ENCODE data around the gene EFCAB10.
"Not testable (repeated sequence)": the region's sequence is repeated elsewhere in the genome, so short reads cannot be mapped to it uniquely, and the experiment has no call there.

The EFCAB10 gene

GRCh38 chr7:105530546-105530945 is 50.7 kb downstream of the EFCAB10 start:
- no peak overlapping the region for H3K9ac ChIP-seq (ENCODE audit: low read depth, low read length, poor library complexity)
- H3K18ac ChIP-seq (ENCODE audit: low read length): no peak overlapping the region
- H3K4me1 ChIP-seq (ENCODE audit: control insufficient read depth in 2 of 2, insufficient read depth in 1 of 2, low read depth in 1 of 2, low read length in 2 of 2): peaks cover 4 to 6% of the 10 kb centered on the region in 2 donors
- H2BK5ac ChIP-seq (ENCODE audit: low read length): no peak overlapping the region
- H2AFZ ChIP-seq (ENCODE audit: low read length): no peak overlapping the region
- H3K79me1 ChIP-seq (ENCODE audit: low read depth, low read length): no peaks in the 10 kb centered on the region
- H3K23ac ChIP-seq (ENCODE audit: low read depth, low read length, poor library complexity): no peak overlapping the region
- H3K27ac ChIP-seq (replicated peaks; ENCODE audit: low read length): no peak overlapping the region
- no peak overlapping the region for H3K4me3 ChIP-seq (ENCODE audit: low read length in 2 of 2)
- H3K14ac ChIP-seq (ENCODE audit: low read length): no peak overlapping the region
- H2BK120ac ChIP-seq (ENCODE audit: low read depth, low read length): no peak overlapping the region
- no peaks in the 10 kb centered on the region for H3K9me3 ChIP-seq (replicated peaks in 1 of 2; ENCODE audit: control insufficient read depth in 2 of 2, insufficient read depth in 1 of 2, low read depth in 1 of 2, low read length in 2 of 2)
- H2BK12ac ChIP-seq (ENCODE audit: low read length): no peak overlapping the region
- no peak overlapping the region for H2BK15ac ChIP-seq (ENCODE audit: low read length)
- WGBS, 2 donors (ENCODE audit: extremely low coverage in 2 of 2, insufficient read length in 2 of 2, insufficient replicate concordance in 1 of 2): no CpG with 5 or more reads among the region's 20 CpGs
- no peaks in the 10 kb centered on the region for H3K27me3 ChIP-seq (ENCODE audit: control insufficient read depth in 3 of 3, insufficient read depth in 3 of 3, low read depth in 1 of 3, low read length in 3 of 3)
- H3K4ac ChIP-seq (ENCODE audit: low read length): no peak overlapping the region
- H2AK5ac ChIP-seq (ENCODE audit: low read depth, low read length): no peak overlapping the region
- H4K91ac ChIP-seq (ENCODE audit: low read depth, low read length, poor library complexity): no peak overlapping the region
- H3K4me2 ChIP-seq (ENCODE audit: insufficient read depth, low read length, poor library complexity, severe bottlenecking): no peak overlapping the region
- H3K36me3 ChIP-seq (replicated peaks in 1 of 2; ENCODE audit: control insufficient read depth in 2 of 2, insufficient read depth in 2 of 2, low read length in 2 of 2): peaks cover 0 to 20% of the 10 kb centered on the region in 2 donors
- no peak overlapping the region for H4K8ac ChIP-seq (ENCODE audit: low read depth, low read length)
- DNase-seq (ENCODE audit: low spot score): no peak

GRCh38 chr7:105530126-105530525 is 51.2 kb downstream of the EFCAB10 start:
- no peak overlapping the region for H2BK120ac ChIP-seq (ENCODE audit: low read depth, low read length)
- H2BK5ac ChIP-seq (ENCODE audit: low read length): no peak overlapping the region
- no CpG with 5 or more reads among the region's 10 CpGs for WGBS, 2 donors (ENCODE audit: extremely low coverage in 2 of 2, insufficient read length in 2 of 2, insufficient replicate concordance in 1 of 2)
- H2AFZ ChIP-seq (ENCODE audit: low read length): no peak overlapping the region
- H3K9ac ChIP-seq (ENCODE audit: low read depth, low read length, poor library complexity): no peak overlapping the region
- no peak overlapping the region for H2AK5ac ChIP-seq (ENCODE audit: low read depth, low read length)
- H3K18ac ChIP-seq (ENCODE audit: low read length): no peak overlapping the region
- H3K27me3 ChIP-seq (ENCODE audit: control insufficient read depth in 3 of 3, insufficient read depth in 3 of 3, low read depth in 1 of 3, low read length in 3 of 3): no peaks in the 10 kb centered on the region
- H3K9me3 ChIP-seq (replicated peaks in 1 of 2; ENCODE audit: control insufficient read depth in 2 of 2, insufficient read depth in 1 of 2, low read depth in 1 of 2, low read length in 2 of 2): no peaks in the 10 kb centered on the region
- no peak overlapping the region for H3K14ac ChIP-seq (ENCODE audit: low read length)
- H2BK12ac ChIP-seq (ENCODE audit: low read length): no peak overlapping the region
- no peak overlapping the region for H3K4me2 ChIP-seq (ENCODE audit: insufficient read depth, low read length, poor library complexity, severe bottlenecking)
- no peak overlapping the region for H4K91ac ChIP-seq (ENCODE audit: low read depth, low read length, poor library complexity)
- H3K23ac ChIP-seq (ENCODE audit: low read depth, low read length, poor library complexity): no peak overlapping the region
- no peak overlapping the region for H3K27ac ChIP-seq (replicated peaks; ENCODE audit: low read length)
- H2BK15ac ChIP-seq (ENCODE audit: low read length): no peak overlapping the region
- no peak overlapping the region for H3K4ac ChIP-seq (ENCODE audit: low read length)
- no peak for DNase-seq (ENCODE audit: low spot score)
- no peaks in the 10 kb centered on the region for H3K79me1 ChIP-seq (ENCODE audit: low read depth, low read length)
- H3K36me3 ChIP-seq (replicated peaks in 1 of 2; ENCODE audit: control insufficient read depth in 2 of 2, insufficient read depth in 2 of 2, low read length in 2 of 2): peaks cover 0 to 17% of the 10 kb centered on the region in 2 donors
- H4K8ac ChIP-seq (ENCODE audit: low read depth, low read length): no peak overlapping the region
- no peak overlapping the region for H3K4me3 ChIP-seq (ENCODE audit: low read length in 2 of 2)
- peaks cover 4 to 6% of the 10 kb centered on the region in 2 donors for H3K4me1 ChIP-seq (ENCODE audit: control insufficient read depth in 2 of 2, insufficient read depth in 1 of 2, low read depth in 1 of 2, low read length in 2 of 2)

GRCh38 chr7:105527737-105528136 is 53.6 kb downstream of the EFCAB10 start:
- not testable (repeated sequence) for H3K4me1 ChIP-seq (ENCODE audit: control insufficient read depth in 2 of 2, insufficient read depth in 1 of 2, low read depth in 1 of 2, low read length in 2 of 2); H2BK120ac ChIP-seq (ENCODE audit: low read depth, low read length); H3K23ac ChIP-seq (ENCODE audit: low read depth, low read length, poor library complexity); H2BK15ac ChIP-seq (ENCODE audit: low read length); H3K4me2 ChIP-seq (ENCODE audit: insufficient read depth, low read length, poor library complexity, severe bottlenecking); H3K4ac ChIP-seq (ENCODE audit: low read length); H3K9ac ChIP-seq (ENCODE audit: low read depth, low read length, poor library complexity); H2AFZ ChIP-seq (ENCODE audit: low read length); H3K27me3 ChIP-seq (ENCODE audit: control insufficient read depth in 3 of 3, insufficient read depth in 3 of 3, low read depth in 1 of 3, low read length in 3 of 3); DNase-seq (ENCODE audit: low spot score); H2BK5ac ChIP-seq (ENCODE audit: low read length); H3K27ac ChIP-seq (replicated peaks; ENCODE audit: low read length); H3K36me3 ChIP-seq (replicated peaks in 1 of 2; ENCODE audit: control insufficient read depth in 2 of 2, insufficient read depth in 2 of 2, low read length in 2 of 2); H2BK12ac ChIP-seq (ENCODE audit: low read length); H4K8ac ChIP-seq (ENCODE audit: low read depth, low read length); H3K14ac ChIP-seq (ENCODE audit: low read length); H3K4me3 ChIP-seq (ENCODE audit: low read length in 2 of 2); H2AK5ac ChIP-seq (ENCODE audit: low read depth, low read length); H4K91ac ChIP-seq (ENCODE audit: low read depth, low read length, poor library complexity); H3K18ac ChIP-seq (ENCODE audit: low read length); H3K9me3 ChIP-seq (replicated peaks in 1 of 2; ENCODE audit: control insufficient read depth in 2 of 2, insufficient read depth in 1 of 2, low read depth in 1 of 2, low read length in 2 of 2); H3K79me1 ChIP-seq (ENCODE audit: low read depth, low read length)
- no CpG with 5 or more reads among the region's 5 CpGs for WGBS, 2 donors (ENCODE audit: extremely low coverage in 2 of 2, insufficient read length in 2 of 2, insufficient replicate concordance in 1 of 2)

GRCh38 chr7:105524840-105525239 is 56.5 kb downstream of the EFCAB10 start:
- no peak overlapping the region for H2BK5ac ChIP-seq (ENCODE audit: low read length)
- H3K23ac ChIP-seq (ENCODE audit: low read depth, low read length, poor library complexity): no peak overlapping the region
- no peak overlapping the region for H3K9ac ChIP-seq (ENCODE audit: low read depth, low read length, poor library complexity)
- no peak overlapping the region for H4K8ac ChIP-seq (ENCODE audit: low read depth, low read length)
- H3K9me3 ChIP-seq (replicated peaks in 1 of 2; ENCODE audit: control insufficient read depth in 2 of 2, insufficient read depth in 1 of 2, low read depth in 1 of 2, low read length in 2 of 2): no peaks in the 10 kb centered on the region
- H3K27ac ChIP-seq (replicated peaks; ENCODE audit: low read length): no peak overlapping the region
- WGBS, 2 donors (ENCODE audit: extremely low coverage in 2 of 2, insufficient read length in 2 of 2, insufficient replicate concordance in 1 of 2): no CpG with 5 or more reads among the region's 4 CpGs
- H3K4ac ChIP-seq (ENCODE audit: low read length): no peak overlapping the region
- peaks cover under 1% of the 10 kb centered on the region in 2 donors for H3K36me3 ChIP-seq (replicated peaks in 1 of 2; ENCODE audit: control insufficient read depth in 2 of 2, insufficient read depth in 2 of 2, low read length in 2 of 2)
- no peak overlapping the region for H4K91ac ChIP-seq (ENCODE audit: low read depth, low read length, poor library complexity)
- H2BK12ac ChIP-seq (ENCODE audit: low read length): no peak overlapping the region
- no peak for DNase-seq (ENCODE audit: low spot score)
- no peak overlapping the region for H3K18ac ChIP-seq (ENCODE audit: low read length)
- no peaks in the 10 kb centered on the region for H3K27me3 ChIP-seq (ENCODE audit: control insufficient read depth in 3 of 3, insufficient read depth in 3 of 3, low read depth in 1 of 3, low read length in 3 of 3)
- H3K4me3 ChIP-seq (ENCODE audit: low read length in 2 of 2): no peak overlapping the region
- H2BK120ac ChIP-seq (ENCODE audit: low read depth, low read length): no peak overlapping the region
- peaks cover under 1 to 2% of the 10 kb centered on the region in 2 donors for H3K4me1 ChIP-seq (ENCODE audit: control insufficient read depth in 2 of 2, insufficient read depth in 1 of 2, low read depth in 1 of 2, low read length in 2 of 2)
- H2BK15ac ChIP-seq (ENCODE audit: low read length): no peak overlapping the region
- H3K4me2 ChIP-seq (ENCODE audit: insufficient read depth, low read length, poor library complexity, severe bottlenecking): no peak overlapping the region
- no peak overlapping the region for H2AFZ ChIP-seq (ENCODE audit: low read length)
- H3K79me1 ChIP-seq (ENCODE audit: low read depth, low read length): peaks cover 4% of the 10 kb centered on the region
- H2AK5ac ChIP-seq (ENCODE audit: low read depth, low read length): no peak overlapping the region
- H3K14ac ChIP-seq (ENCODE audit: low read length): no peak overlapping the region
